GM23248 (cell line): ENCODE data around the gene ZNF3.

Experiments used
- EZH2 ChIP-seq: fragments of 200-600 bp; sonication (generic); IDR thresholded peaks from 2 replicates; pipeline ENCODE4 v1.6.1; 2018; ENCODE audit warnings: antibody characterized with exemption, mild to moderate bottlenecking; ENCODE audit not compliant: insufficient read depth, poor library complexity, severe bottlenecking
- EZH2phosphoT487 ChIP-seq: fragments of 200-600 bp; sonication (generic); IDR thresholded peaks from 2 replicates; pipeline ENCODE4 v1.6.1; 2018; ENCODE audit warnings: antibody characterized with exemption, moderate library complexity, mild to moderate bottlenecking, low read depth; ENCODE audit not compliant: insufficient read depth

DNA sequence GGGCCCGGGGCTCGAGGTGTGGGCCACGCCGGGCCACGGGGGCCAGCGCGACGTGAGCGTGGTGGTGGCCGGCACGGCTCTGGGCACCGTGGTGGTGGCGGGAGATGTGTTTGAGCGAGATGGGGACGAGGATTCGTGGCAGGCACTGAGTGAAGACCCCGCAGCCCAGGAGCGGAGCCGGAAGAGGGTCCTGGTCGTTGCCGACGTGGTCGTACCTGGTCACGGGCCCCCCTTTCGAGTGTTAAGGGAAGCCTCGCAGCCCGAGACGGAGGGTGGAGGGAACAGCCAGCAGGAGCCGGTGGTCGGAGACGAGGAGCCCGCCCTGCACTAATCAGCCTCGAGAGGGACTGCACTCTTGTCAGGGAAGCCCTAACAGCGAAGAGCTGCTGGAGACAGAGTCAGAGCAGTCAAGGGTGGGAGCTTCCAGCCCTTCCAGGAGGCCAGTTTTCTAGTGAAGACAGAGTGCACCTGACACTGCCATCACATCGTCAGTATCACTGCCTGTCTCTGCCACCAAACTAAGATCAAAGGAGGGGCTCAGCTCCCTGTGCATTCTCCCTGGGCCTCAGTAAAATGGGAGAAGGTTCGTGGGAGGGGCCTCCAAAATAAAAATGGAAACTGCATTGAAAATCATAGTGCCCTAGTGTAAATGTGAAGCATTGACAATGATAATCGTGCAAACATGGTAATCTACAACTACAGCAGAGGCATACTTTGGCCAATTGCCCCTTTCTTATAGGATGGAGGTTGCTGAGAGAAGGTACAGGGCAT is 46.5 kb upstream of the ZNF3 start:
- TF ChIP-seq EZH2phosphoT487 = no peak
- TF ChIP-seq EZH2 = no peak
